Esophagus squamous epithelium (tissue), 4 donors: Measurements from ENCODE around the gene PODXL.

Source experiments
- CTCF ChIP-seq, 6 experiments: fragments of 450-650 bp in 4 of 6; fragments of 200-600 bp in 2 of 6; sonication (generic) in 2 of 6; IDR thresholded peaks; one replicate each; pipeline ENCODE4 v1.5.1; 2016 to 2019; ENCODE audit warnings: antibody characterized with exemption in 6 of 6, mild to moderate bottlenecking in 4 of 6, moderate library complexity in 4 of 6
- POLR2A ChIP-seq, 4 donors: fragments of 450-650 bp; IDR thresholded peaks; one replicate each; pipeline ENCODE4 v1.6.1; 2017; ENCODE audit warnings: antibody characterized with exemption in 4 of 4, mild to moderate bottlenecking in 4 of 4, moderate library complexity in 3 of 4

- TF ChIP-seq CTCF (IDR thresholded peaks at IDR 0.05) (no peak), POLR2A (IDR thresholded peaks at IDR 0.05) (no peak)
These were observed 3.6 kb upstream of the PODXL start for GRCh38 chr7:131560061-131560460.
